Dendritic cell treated with granulocyte-macrophage colony-stimulating factor and Interleukin-4, amounts not matched to agents 40 ng/mL and 50 ng/mL, for 4 days (primary cell): Measurements from ENCODE around the gene ABHD17B.

ENCODE experiments used
- H3K27ac Mint-ChIP-seq: one replicate; pipeline ENCODE4 v1.8.0; 2022; ENCODE audit warnings: mild to moderate bottlenecking, mixed read lengths
- H3K27me3 Mint-ChIP-seq: one replicate; pipeline ENCODE4 v1.8.0; 2022; ENCODE audit warnings: mild to moderate bottlenecking, mixed read lengths
- H3K36me3 Mint-ChIP-seq: one replicate; pipeline ENCODE4 v1.8.0; 2022; ENCODE audit warnings: low read depth, mixed read lengths
- H3K4me1 Mint-ChIP-seq: one replicate; pipeline ENCODE4 v1.8.0; 2022; ENCODE audit warnings: low read depth, mixed read lengths
- H3K4me3 Mint-ChIP-seq: one replicate; pipeline ENCODE4 v1.8.0; 2022; ENCODE audit warnings: mild to moderate bottlenecking, moderate library complexity, mixed read lengths
- H3K9me3 Mint-ChIP-seq: one replicate; pipeline ENCODE4 v1.8.0; 2022; ENCODE audit warnings: mixed read lengths
- intact Hi-C: fragments of 100-400 bp; cut with micrococcal nuclease; formaldehyde crosslinking; loops from one replicate; pipeline ENCODE4 v1.15.0; 2022

The ABHD17B gene

DNA sequence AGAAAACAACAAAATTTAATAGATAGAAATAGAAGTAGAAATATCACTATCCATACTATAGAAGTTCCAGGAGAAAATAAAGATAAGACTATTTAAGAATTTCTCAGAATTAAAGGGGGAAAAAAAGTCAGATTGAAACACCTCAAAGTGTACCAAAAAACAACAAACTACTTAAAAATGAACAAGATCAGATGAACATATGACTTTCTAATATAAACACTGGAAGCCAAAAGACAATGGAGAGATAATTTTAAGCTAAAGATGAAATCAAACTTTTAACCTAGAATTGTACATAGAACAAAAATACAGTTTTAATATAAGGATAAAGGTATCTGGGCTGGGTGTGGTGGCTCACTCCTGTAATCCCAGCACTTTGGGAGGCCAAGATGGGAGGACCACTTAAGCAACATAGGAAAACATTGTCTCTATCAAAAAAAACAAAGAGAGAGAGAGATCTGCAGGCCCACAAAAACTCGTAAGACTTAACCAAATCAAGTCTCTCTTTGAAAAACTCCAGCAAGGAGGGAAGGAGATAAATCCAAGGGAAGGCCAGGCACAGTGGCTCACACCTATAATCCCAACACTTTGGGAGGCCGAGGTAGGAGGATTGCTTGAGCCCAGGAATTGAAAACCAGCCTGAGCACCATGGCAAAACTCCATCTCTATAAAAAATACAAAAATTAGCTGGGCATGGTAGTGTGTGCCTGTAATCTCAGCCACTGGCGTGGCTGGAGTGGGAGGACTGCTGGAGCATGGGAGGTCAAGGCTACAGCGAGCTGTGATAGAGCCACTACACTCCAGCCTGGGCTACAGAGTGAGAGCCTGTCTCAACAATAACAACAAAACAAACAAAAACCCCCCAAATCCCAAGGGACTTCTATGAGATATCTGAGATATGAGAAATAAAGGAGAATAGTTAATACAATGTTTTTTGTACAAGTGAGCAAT is 32.4 kb downstream of the ABHD17B start:
- Mint-ChIP-seq H3K9me3 (peaks cover 68% of the 10 kb centered on the region), H3K27me3 (no peaks in the 10 kb centered on the region), H3K27ac (no peak overlapping the region), H3K36me3 (peaks cover 64% of the 10 kb centered on the region), H3K4me1 (no peaks in the 10 kb centered on the region), H3K4me3 (no peak overlapping the region)
- intact Hi-C loops = no loop called here

- H3K27me3 Mint-ChIP-seq = no peaks in the 10 kb centered on the region
- H3K4me3 Mint-ChIP-seq = no peak overlapping the region
- intact Hi-C loops = no loop called here
- H3K4me1 Mint-ChIP-seq = no peaks in the 10 kb centered on the region
- H3K9me3 Mint-ChIP-seq = peaks cover 50% of the 10 kb centered on the region
- peaks cover 46% of the 10 kb centered on the region for H3K36me3 Mint-ChIP-seq
- no peak overlapping the region for H3K27ac Mint-ChIP-seq
These were observed 34.2 kb downstream of the ABHD17B start for GRCh38 chr9:71876829-71877228.

GRCh38 chr9:71876106-71876505 is 34.9 kb downstream of the ABHD17B start:
- no peaks in the 10 kb centered on the region for H3K4me1 Mint-ChIP-seq
- H3K27ac Mint-ChIP-seq = no peak overlapping the region
- H3K36me3 Mint-ChIP-seq = peaks cover 39% of the 10 kb centered on the region
- H3K9me3 Mint-ChIP-seq = peaks cover 43% of the 10 kb centered on the region
- intact Hi-C loops = no loop called here
- no peak overlapping the region for H3K4me3 Mint-ChIP-seq
- H3K27me3 Mint-ChIP-seq = no peaks in the 10 kb centered on the region

DNA sequence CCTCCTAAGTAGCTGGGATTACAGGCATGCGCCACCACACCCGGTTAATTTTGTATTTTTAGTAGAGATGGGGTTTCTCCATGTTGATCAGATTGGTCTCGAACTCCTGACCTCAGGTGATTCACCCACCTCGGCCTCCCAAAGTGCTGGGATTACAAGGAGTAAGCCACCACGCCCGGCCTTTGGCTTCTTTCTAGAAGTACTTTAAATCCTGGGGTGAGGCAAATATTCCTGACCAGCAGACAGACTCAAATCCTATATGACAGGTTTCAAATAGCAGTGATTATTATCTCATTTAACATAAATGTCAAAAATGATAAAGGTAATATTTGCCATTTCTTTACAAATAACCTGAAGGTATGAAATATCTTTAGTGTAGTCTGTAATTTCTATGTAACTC is 35.6 kb downstream of the ABHD17B start:
- Mint-ChIP-seq H3K4me1 (no peaks in the 10 kb centered on the region), H3K27me3 (no peaks in the 10 kb centered on the region), H3K4me3 (no peak overlapping the region), H3K27ac (no peak overlapping the region), H3K9me3 (peaks cover 37% of the 10 kb centered on the region), H3K36me3 (peaks cover 33% of the 10 kb centered on the region)
- intact Hi-C loops = no loop called here

DNA sequence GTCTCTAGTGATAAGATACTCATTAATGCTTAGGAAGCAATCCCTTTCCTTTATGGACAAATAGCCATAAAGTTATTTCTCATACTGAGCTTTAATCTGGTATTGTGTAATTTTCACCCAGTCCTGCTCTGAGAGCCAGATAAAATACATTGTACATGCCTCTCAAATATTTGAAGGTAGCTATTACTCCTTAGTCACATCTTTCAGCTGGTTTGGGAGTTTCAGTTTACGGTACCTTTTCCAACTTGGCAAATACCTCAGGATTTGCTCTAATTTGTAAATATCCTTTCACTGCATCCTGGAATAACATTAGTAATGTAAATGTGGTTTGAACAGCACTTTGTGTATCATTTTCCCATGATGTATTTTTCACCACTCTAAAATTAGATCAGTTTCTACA is 47.4 kb downstream of the ABHD17B start:
- Mint-ChIP-seq H3K4me3 (no peak overlapping the region), H3K9me3 (peaks cover 25% of the 10 kb centered on the region), H3K4me1 (no peaks in the 10 kb centered on the region), H3K27me3 (no peaks in the 10 kb centered on the region), H3K27ac (no peak overlapping the region), H3K36me3 (peaks cover 57% of the 10 kb centered on the region)
- intact Hi-C loops = no loop called here

DNA sequence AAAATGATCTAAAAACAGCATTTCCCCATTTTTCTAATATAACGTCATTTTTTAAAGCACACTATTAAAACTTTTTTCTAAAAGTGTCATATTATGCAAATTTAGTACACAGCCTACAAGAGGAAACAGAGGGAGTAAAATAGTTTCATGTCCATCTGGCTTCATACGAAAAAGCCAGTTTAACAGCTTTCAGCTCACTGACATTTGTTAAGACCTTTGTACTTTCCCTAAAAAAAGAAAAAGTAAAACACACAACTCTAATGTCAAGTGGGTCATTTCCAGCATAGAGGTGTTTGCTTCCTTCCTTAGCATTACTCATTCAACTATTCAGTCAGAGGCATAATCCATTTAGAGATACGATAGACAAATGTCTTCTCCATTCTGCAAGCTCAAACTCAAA is 49.4 kb downstream of the ABHD17B start:
- peaks cover 29% of the 10 kb centered on the region for H3K9me3 Mint-ChIP-seq
- H3K4me3 Mint-ChIP-seq = no peak overlapping the region
- no peaks in the 10 kb centered on the region for H3K4me1 Mint-ChIP-seq
- intact Hi-C loops = no loop called here
- no peaks in the 10 kb centered on the region for H3K27me3 Mint-ChIP-seq
- no peak overlapping the region for H3K27ac Mint-ChIP-seq
- H3K36me3 Mint-ChIP-seq = peaks cover 42% of the 10 kb centered on the region

DNA sequence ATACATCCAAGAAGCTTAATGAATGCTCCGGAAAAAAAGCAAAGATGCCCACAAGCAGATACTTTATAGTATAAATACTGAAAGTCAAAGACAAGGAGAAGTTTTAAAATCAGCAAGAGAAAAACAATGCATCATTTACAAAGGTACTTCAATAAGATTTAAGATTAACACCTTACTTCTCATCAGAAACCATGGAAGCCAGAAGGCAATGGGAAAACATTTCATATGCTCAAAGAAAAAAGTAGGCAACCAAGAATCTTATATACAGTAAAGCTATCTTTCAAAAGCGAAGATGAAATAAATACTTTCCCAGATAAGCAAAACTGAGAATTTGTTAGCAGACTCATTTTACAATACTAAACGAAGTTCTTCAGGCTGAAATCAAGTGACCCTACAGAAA is 51.1 kb downstream of the ABHD17B start:
- intact Hi-C loops = no loop called here
- Mint-ChIP-seq H3K9me3 (peaks cover 29% of the 10 kb centered on the region), H3K27me3 (no peaks in the 10 kb centered on the region), H3K27ac (no peak overlapping the region), H3K36me3 (peaks cover 30% of the 10 kb centered on the region), H3K4me3 (no peak overlapping the region), H3K4me1 (no peaks in the 10 kb centered on the region)

GRCh38 chr9:71858812-71859211 is 52.2 kb downstream of the ABHD17B start:
- Mint-ChIP-seq H3K27ac (no peak overlapping the region), H3K27me3 (no peaks in the 10 kb centered on the region), H3K9me3 (peaks cover 29% of the 10 kb centered on the region), H3K4me1 (no peaks in the 10 kb centered on the region), H3K4me3 (no peak overlapping the region), H3K36me3 (peaks cover 19% of the 10 kb centered on the region)
- intact Hi-C loops = no loop called here

DNA sequence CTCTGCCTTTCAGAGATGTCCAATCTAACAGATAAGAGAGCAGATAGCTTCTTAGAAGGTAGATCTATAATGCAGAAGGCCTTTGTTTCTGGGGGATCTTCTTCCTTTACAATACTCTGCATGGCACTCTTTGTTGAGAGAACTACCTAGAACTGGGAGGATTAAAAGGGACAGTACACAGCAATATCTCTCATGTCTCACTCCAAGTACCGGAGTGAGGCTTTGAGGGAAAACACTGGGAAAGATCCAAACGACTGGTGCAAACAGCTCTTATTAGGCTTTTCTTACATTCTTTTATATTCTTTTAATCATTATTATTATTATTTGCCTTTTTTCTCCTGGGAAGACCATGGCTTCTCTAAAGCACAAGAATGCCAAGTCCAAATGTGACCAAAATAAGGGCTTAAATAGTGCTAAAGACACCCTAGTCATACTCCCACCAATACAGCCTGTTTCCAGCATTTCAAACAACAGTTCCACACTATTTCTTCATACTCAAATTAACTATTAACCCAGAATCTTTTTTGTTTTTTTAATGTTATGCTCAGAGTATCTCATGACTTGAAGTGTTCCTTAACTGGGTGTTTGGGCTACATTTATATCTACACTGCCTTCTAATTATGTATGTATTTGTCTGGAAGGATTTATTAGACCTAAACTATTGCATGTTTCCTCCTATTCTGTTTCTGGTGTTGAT is 52.7 kb downstream of the ABHD17B start:
- Mint-ChIP-seq H3K27me3 (no peaks in the 10 kb centered on the region), H3K4me1 (no peaks in the 10 kb centered on the region), H3K36me3 (peaks cover 17% of the 10 kb centered on the region), H3K27ac (no peak overlapping the region), H3K9me3 (peaks cover 29% of the 10 kb centered on the region), H3K4me3 (no peak overlapping the region)
- intact Hi-C loops = no loop called here

GRCh38 chr9:71857159-71857558 is 53.8 kb downstream of the ABHD17B start:
- no peaks in the 10 kb centered on the region for H3K27me3 Mint-ChIP-seq
- H3K36me3 Mint-ChIP-seq = peaks cover 17% of the 10 kb centered on the region
- peaks cover 29% of the 10 kb centered on the region for H3K9me3 Mint-ChIP-seq
- H3K4me1 Mint-ChIP-seq = no peaks in the 10 kb centered on the region
- no peak overlapping the region for H3K27ac Mint-ChIP-seq
- intact Hi-C loops = no loop called here
- H3K4me3 Mint-ChIP-seq = no peak overlapping the region

GRCh38 chr9:71854811-71855210 is 56.2 kb downstream of the ABHD17B start:
- H3K27ac Mint-ChIP-seq = no peak overlapping the region
- intact Hi-C loops = no loop called here
- no peak overlapping the region for H3K4me3 Mint-ChIP-seq
- H3K27me3 Mint-ChIP-seq = no peaks in the 10 kb centered on the region
- H3K9me3 Mint-ChIP-seq = peaks cover 16% of the 10 kb centered on the region
- peaks cover 6% of the 10 kb centered on the region for H3K36me3 Mint-ChIP-seq
- H3K4me1 Mint-ChIP-seq = no peaks in the 10 kb centered on the region

- Mint-ChIP-seq H3K36me3 (no peaks in the 10 kb centered on the region), H3K4me1 (no peaks in the 10 kb centered on the region), H3K27ac (no peak overlapping the region), H3K9me3 (no peaks in the 10 kb centered on the region), H3K27me3 (no peaks in the 10 kb centered on the region), H3K4me3 (no peak overlapping the region)
- intact Hi-C loops = no loop called here
These were observed 57.9 kb downstream of the ABHD17B start for GRCh38 chr9:71853084-71853483.

GRCh38 chr9:71850996-71851395 is 60.0 kb downstream of the ABHD17B start:
- Mint-ChIP-seq H3K4me1 (no peaks in the 10 kb centered on the region), H3K36me3 (no peaks in the 10 kb centered on the region), H3K27me3 (no peaks in the 10 kb centered on the region), H3K9me3 (no peaks in the 10 kb centered on the region), H3K27ac (no peak overlapping the region), H3K4me3 (no peak overlapping the region)
- intact Hi-C loops = no loop called here

DNA sequence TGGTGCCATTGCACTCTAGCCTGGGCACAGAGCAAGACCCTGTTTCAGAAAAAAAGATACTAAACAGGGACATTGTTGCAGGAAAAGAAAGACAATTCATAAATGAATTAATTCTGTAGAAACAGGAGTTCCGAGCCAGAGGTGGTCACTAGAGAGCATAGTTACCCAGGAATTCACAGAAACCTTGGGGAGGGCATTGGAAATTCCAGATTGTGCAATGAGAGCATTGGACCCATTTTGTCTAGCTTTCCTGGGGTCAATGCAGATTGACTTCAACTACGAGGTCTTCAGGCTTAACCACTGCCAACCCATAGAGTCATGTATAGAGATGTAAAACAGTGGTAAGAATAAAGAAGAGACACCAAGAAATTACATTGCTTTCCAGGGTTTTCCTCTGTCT is 63.1 kb downstream of the ABHD17B start:
- intact Hi-C loops = no loop called here
- Mint-ChIP-seq H3K27me3 (no peaks in the 10 kb centered on the region), H3K36me3 (no peaks in the 10 kb centered on the region), H3K4me1 (no peaks in the 10 kb centered on the region), H3K4me3 (no peak overlapping the region), H3K9me3 (no peaks in the 10 kb centered on the region), H3K27ac (no peak overlapping the region)
